ENCODE results near the gene RIPK3.
A peak's percentile ranks its signal among the peaks of the same experiment; 100 is the strongest.

RIPK3 gene

GRCh38 chr14:24329073-24329663 lies 10.6 kb downstream of the RIPK3 start:
- TF ChIP-seq CTCF (IDR thresholded peaks at IDR 0.05): no peak

GRCh38 chr14:24327914-24328313 lies 11.9 kb downstream of the RIPK3 start:
- TF ChIP-seq CTCF (IDR thresholded peaks at IDR 0.05): peak; percentile 66

GRCh38 chr14:24327303-24327702 lies 12.5 kb downstream of the RIPK3 start:
- TF ChIP-seq CTCF (IDR thresholded peaks at IDR 0.05): no peak

- TF ChIP-seq CTCF (IDR thresholded peaks at IDR 0.05): no peak
Measured at GRCh38 chr14:24325963-24326362, 13.8 kb downstream of the RIPK3 start.

GRCh38 chr14:24325041-24325530 lies 14.7 kb downstream of the RIPK3 start:
- TF ChIP-seq CTCF (IDR thresholded peaks at IDR 0.05): no peak

GRCh38 chr14:24324024-24324423 lies 15.8 kb downstream of the RIPK3 start:
- no peak for TF ChIP-seq CTCF (IDR thresholded peaks at IDR 0.05)

- TF ChIP-seq CTCF (IDR thresholded peaks at IDR 0.05): no peak
Measured at GRCh38 chr14:24323341-24323740, 16.4 kb downstream of the RIPK3 start.

- no peak for TF ChIP-seq CTCF (IDR thresholded peaks at IDR 0.05)
Measured at GRCh38 chr14:24322672-24323071, 17.1 kb downstream of the RIPK3 start.
